SK-N-MC (cell line): Measurements from ENCODE around the gene TMEM54.
A peak's percentile ranks its signal among the peaks of the same experiment; 100 is the strongest.
"Not testable (repeated sequence)": the region's sequence is repeated elsewhere in the genome, so short reads cannot be mapped to it uniquely, and the experiment has no call there.

ENCODE experiments used
- DNase-seq: peaks from one replicate; pipeline ENCODE4 v3.0.0-alpha.2; 2011; ENCODE audit warnings: low read depth, low spot score
- H3K27ac ChIP-seq: fragments of 200-600 bp; sonication (generic); 2 replicates; pipeline ENCODE4 v1.5.1; 2016; ENCODE audit warnings: mixed run types
- H3K36me3 ChIP-seq: fragments of 200-600 bp; sonication (generic); 2 replicates; pipeline ENCODE4 v1.6.1; 2017; ENCODE audit warnings: antibody characterized with exemption, low read length, mixed read lengths; ENCODE audit not compliant: insufficient read depth
- H3K4me3 ChIP-seq: fragments of 200-600 bp; sonication (generic); 2 replicates; pipeline ENCODE4 v1.5.1; 2016
- H3K9ac ChIP-seq: fragments of 200-600 bp; sonication (generic); 2 replicates; pipeline ENCODE4 v1.8.0; 2017; ENCODE audit warnings: mixed run types, mixed read lengths; ENCODE audit not compliant: insufficient read length
- H3K9me3 ChIP-seq: fragments of 200-600 bp; sonication (generic); 2 replicates; pipeline ENCODE4 v1.6.1; 2017; ENCODE audit warnings: low read depth, mild to moderate bottlenecking, antibody characterized with exemption, low read length, moderate library complexity, mixed read lengths
- EZH2 ChIP-seq: fragments of 200-600 bp; sonication (generic); IDR thresholded peaks from one replicate; pipeline ENCODE4 v1.6.1; 2017; ENCODE audit warnings: antibody characterized with exemption
- FOXP2 ChIP-seq: optimal IDR thresholded peaks from 2 replicates; pipeline ENCODE3; 2011; ENCODE audit warnings: mild to moderate bottlenecking, moderate library complexity; ENCODE audit not compliant: insufficient read depth; ENCODE audit errors: extremely low read length, control extremely low read depth
- POLR2AphosphoS5 ChIP-seq: IDR thresholded peaks from 2 replicates; pipeline ENCODE4 v1.6.1; 2012; ENCODE audit warnings: mild to moderate bottlenecking, low read depth, low read length, borderline replicate concordance

The TMEM54 gene

DNA sequence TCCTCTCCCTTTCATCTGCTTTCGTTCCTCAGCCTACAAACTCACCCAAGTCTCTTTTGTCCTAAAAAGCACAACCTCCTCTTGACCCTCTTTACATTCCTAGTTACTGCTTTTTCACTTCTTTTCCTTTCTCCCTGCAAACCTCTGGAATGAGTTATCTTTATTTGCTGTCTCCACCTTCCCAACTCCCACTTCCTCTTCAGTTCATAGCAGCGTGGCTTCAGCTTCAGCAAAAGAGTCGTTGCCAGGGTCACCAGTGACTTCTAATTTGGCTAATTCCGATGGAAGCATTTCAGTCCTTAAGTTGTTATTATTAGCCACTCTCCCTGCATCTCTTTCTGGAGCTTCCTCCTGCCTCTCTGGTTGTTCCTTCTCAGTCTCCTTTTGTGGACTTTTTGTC lies 6.2 kb upstream of the TMEM54 start:
- H3K36me3 ChIP-seq: no peaks in the 10 kb centered on the region
- H3K9me3 ChIP-seq: no peaks in the 10 kb centered on the region
- no peak overlapping the region for H3K9ac ChIP-seq
- TF ChIP-seq POLR2AphosphoS5 (no peak), EZH2 (no peak), FOXP2 (no peak)
- no peak overlapping the region for H3K4me3 ChIP-seq
- DNase-seq: no peak
- no peak overlapping the region for H3K27ac ChIP-seq

DNA sequence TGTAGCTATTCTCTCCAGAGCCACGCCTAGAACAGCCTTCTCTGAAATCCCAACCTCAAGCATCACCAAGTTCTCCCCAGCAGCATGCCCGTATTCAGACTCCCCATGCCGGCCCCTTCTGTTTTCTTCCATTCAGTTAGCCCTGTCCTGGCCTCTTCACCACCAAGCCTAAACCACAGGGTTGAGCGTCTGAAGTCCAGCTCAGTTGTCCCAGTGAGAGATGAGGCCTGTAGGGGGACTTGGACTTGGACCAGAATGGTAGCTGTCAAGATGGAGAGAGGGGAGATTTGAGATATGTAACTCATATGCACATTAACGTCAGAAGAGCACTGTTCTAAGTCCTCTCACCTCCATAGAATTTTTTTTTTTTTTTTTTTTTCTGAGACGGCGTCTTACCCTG lies 5.5 kb upstream of the TMEM54 start:
- Histone ChIP-seq H3K9ac (no peak overlapping the region), H3K36me3 (no peaks in the 10 kb centered on the region), H3K9me3 (no peaks in the 10 kb centered on the region), H3K4me3 (no peak overlapping the region), H3K27ac (no peak overlapping the region)
- no peak for TF ChIP-seq FOXP2
- TF ChIP-seq POLR2AphosphoS5: no peak
- TF ChIP-seq EZH2: no peak
- DNase-seq: no peak

DNA sequence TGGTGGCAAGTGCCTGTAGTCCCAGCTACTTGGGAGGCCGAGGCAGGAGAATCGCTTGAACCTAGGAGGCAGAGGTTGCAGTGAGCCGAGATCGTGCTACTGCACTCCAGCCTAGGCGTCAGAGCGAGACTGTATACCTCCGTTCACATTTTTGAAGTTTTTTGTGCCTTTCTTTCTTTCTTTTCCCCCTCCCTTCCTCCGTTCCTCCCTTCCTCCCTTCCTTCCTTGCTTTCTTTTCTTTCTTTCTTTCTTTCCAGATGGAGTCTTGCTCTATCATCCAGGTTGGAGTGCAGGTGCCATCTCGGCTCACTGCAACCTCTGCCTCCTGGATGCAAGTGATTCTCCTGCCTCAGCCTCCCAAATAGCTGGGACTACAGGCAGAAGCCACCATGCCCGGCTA lies 4.4 kb upstream of the TMEM54 start:
- H3K27ac ChIP-seq, H3K4me3 ChIP-seq, H3K9me3 ChIP-seq, DNase-seq, H3K36me3 ChIP-seq, H3K9ac ChIP-seq: not testable (repeated sequence)

DNA sequence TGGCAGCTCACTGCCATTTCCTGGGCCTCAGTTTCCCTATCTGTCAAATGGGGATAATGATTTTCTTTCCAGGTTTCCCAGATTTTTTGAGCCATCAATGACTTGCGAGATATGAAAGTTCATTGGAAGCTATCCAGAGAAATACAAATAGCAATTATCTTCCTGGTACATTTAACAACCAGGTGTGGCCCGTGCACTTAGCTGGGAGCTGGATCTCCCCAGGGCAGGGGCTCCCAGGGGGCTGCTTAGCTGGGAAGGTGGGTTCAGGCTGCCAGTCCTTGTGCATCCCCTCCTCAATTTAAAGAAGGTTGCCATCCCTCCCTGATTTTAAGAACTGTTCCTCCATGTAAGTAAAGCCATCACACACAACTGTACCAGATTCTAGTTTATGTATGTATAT lies 3.6 kb upstream of the TMEM54 start:
- no peaks in the 10 kb centered on the region for H3K9me3 ChIP-seq
- TF ChIP-seq POLR2AphosphoS5 (no peak), EZH2 (no peak), FOXP2 (no peak)
- H3K9ac ChIP-seq: no peak overlapping the region
- no peak overlapping the region for H3K4me3 ChIP-seq
- no peak overlapping the region for H3K27ac ChIP-seq
- no peak for DNase-seq
- H3K36me3 ChIP-seq: no peaks in the 10 kb centered on the region

DNA sequence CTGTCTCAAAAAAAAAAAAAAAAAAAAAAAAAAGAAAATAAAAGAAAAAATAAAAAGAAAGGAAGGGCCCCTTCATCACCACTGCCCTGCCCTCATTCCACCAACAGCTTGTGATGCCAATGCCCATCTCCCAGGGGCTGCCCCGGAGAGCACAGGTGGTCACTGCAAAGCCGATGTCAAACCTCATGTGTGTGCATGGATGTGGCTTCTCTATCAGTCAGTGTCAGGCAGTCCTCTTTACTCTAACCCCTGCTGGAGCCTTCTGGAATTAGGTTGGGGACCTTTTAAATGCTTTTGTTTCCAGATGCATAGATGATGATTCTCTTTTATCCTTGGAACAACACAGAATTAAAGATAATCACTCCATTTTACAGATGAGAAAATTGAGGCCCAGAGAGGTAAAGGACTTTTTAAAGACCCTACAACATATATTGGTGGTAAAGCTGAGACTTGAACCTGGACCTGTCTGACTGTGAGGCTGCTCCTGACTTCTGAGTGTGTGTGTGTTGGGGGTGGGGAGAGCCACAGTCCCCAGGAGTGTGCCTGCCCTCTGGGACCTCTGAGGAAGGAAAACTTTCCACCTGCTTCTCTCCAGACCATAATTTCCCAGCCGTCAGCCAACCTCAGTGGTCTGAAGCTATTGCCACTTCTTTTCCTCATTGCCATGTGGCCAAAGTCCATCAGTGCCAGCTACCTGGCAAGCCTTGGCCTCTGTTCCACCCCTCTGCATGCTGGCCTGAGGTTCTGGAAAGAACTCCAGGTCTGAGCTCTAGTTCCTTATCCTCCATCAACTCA lies 3.0 kb upstream of the TMEM54 start:
- Histone ChIP-seq H3K9ac (no peak overlapping the region), H3K9me3 (no peaks in the 10 kb centered on the region), H3K27ac (no peak overlapping the region)

DNA sequence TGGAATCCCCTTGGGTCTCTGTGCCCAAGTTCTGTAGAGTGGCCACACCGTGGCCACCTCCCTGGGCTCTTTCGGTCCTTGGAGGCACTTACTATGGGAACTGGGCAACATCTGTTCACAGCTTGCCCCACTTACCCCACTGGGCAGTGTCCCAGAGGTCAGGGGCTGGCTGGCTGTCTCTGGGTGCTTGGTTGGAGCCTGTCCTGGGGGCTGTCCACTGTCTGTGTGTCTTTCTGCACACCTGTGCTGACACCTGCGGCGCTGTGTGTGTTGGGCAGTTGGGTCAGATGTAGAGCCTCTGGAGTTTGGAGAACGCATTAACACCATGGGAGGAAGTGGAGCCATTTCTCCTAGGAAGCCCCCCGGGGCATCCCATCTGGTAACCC lies 1.3 kb upstream of the TMEM54 start:
- H3K36me3 ChIP-seq: no peaks in the 10 kb centered on the region
- no peak overlapping the region for H3K4me3 ChIP-seq
- TF ChIP-seq EZH2 (no peak), FOXP2 (no peak), POLR2AphosphoS5 (no peak)
- H3K9ac ChIP-seq: no peak overlapping the region
- H3K9me3 ChIP-seq: no peaks in the 10 kb centered on the region
- no peak overlapping the region for H3K27ac ChIP-seq
- no peak for DNase-seq

More for the DNA sequence above, 3.0 kb upstream of the TMEM54 start:
- H3K36me3 ChIP-seq: no peaks in the 10 kb centered on the region
- DNase-seq: no peak
- H3K4me3 ChIP-seq: no peak overlapping the region
- TF ChIP-seq POLR2AphosphoS5: no peak
- TF ChIP-seq EZH2: no peak
- no peak for TF ChIP-seq FOXP2

DNA sequence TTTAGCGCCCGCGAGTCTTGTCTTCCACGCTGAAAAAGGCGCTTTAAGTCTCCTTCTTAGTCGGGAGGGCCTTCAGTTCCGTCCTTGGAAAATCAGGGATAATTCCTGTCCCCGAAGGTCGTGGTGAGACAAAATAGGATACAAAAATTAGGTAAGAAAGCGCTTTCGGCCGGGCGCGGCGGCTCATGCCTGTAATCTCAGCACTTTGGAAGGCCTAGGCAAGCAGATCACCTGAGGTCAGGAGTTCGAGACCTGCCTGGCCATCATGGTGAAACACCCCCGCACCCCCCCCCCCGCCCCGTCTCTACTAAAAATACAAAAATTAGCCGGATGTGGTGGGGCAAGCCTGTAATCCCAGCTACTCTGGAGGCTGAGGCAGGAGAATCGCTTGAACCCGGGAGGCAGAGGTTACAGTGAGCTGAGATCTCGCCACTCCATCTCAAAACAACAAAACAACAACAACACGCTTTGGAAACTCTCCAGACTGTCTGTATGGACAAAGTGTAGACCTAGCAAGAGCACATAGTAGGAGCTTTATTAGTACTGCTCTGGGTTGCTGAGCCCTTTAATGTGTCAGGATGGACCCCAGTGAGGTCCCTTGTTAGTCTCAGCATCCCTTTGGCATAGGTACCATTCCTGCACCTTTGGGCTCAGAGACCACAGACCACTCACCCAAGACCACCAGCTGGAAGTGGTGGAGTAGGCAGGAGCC lies 790 bp upstream of the TMEM54 start:
- no peak for TF ChIP-seq POLR2AphosphoS5
- TF ChIP-seq FOXP2: no peak
- TF ChIP-seq EZH2: no peak
- Histone ChIP-seq H3K27ac (no peak overlapping the region), H3K9me3 (no peaks in the 10 kb centered on the region), H3K9ac (peak overlapping the region; percentile 60), H3K4me3 (peak overlapping the region; percentile 74), H3K36me3 (no peaks in the 10 kb centered on the region)
- DNase-seq: no peak

DNA sequence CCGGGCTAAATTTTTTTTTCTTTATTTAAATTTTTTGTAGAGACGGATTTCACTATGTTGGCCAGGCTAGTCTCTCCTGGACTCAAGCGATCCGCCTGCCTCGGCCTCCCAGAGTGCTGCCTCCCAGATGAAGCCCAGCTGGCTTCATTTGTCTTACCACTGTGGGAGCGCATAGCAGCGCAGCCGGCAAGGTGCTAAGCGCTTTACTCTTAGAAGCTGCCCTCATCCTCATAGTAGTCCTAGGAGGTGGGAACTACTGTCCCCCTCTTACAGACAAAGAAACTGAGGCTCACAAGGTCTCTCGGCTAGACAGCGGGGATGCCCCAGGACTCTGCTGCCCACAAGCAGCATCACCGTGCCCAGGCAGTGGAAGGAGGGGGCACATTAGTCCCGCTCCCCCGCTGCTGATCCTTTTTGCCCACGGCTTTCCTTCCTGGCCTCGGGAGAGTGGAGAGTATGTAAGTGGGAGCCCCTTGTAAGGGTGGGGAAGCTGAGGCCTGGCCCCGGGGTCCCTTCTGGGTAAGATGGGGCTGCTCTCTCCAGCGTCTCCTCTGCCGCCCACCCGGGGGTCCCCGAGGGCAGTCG lies 726 bp downstream of the TMEM54 start:
- no peaks in the 10 kb centered on the region for H3K36me3 ChIP-seq
- peak overlapping the region; percentile 77 for H3K4me3 ChIP-seq
- TF ChIP-seq EZH2: no peak
- TF ChIP-seq FOXP2: no peak
- TF ChIP-seq POLR2AphosphoS5: no peak
- DNase-seq: no peak
- H3K9me3 ChIP-seq: no peaks in the 10 kb centered on the region
- peak overlapping the region; percentile 45 for H3K9ac ChIP-seq
- H3K27ac ChIP-seq: no peak overlapping the region
